IMR-90 (cell line): ENCODE measurements around the gene COL12A1. TPM values are rescaled to one million over a fixed set of nuclear protein-coding genes. Genes with fewer than 3 reads are reported as not detected.

ENCODE experiments used
- ATAC-seq: fragments of 200-7000 bp; cut with Tn5 transposase; 2 replicates; pipeline ENCODE4 v1.9.1; 2020; ENCODE audit warnings: low read depth, mild to moderate bottlenecking, moderate library complexity
- BruUV-seq: library from RNA; stranded (reverse); fragments of 400-500 nt; replicated peaks from 2 replicates; lab custom pipeline; 2021; lab: Mats Ljungman, UMichigan
- CTCF ChIA-PET: fragments of 300-600 bp; formaldehyde crosslinking; extraction: SDS; loops from one replicate; lab custom pipeline; 2021; ENCODE audit warnings: antibody characterized with exemption; lab: Yijun Ruan, JAX
- POLR2A ChIA-PET: fragments of 300-600 bp; sonication (Branson Sonifier 250); formaldehyde crosslinking; loops from one replicate; lab custom pipeline; 2022; ENCODE audit warnings: antibody characterized with exemption; ENCODE audit not compliant: unreplicated experiment; lab: Charles Lee
- DNase-seq: peaks from one replicate; pipeline ENCODE4 v3.0.0; 2013
- H2AFZ ChIP-seq: replicated peaks from 2 replicates; pipeline ENCODE3; 2013; ENCODE audit warnings: low read length, mild to moderate bottlenecking; ENCODE audit not compliant: poor library complexity
- H2AK5ac ChIP-seq: 2 replicates; pipeline ENCODE4 v1.6.1; 2013; ENCODE audit warnings: low read depth, low read length, inconsistent platforms
- H2AK9ac ChIP-seq: replicated peaks from 2 replicates; pipeline ENCODE3; 2013; ENCODE audit warnings: mild to moderate bottlenecking, low read depth, low read length, moderate library complexity; ENCODE audit not compliant: poor library complexity
- H2BK120ac ChIP-seq: 2 replicates; pipeline ENCODE4 v1.6.1; 2013; ENCODE audit warnings: low read depth, low read length, inconsistent platforms
- H2BK15ac ChIP-seq: 3 replicates; pipeline ENCODE4 v1.6.1; 2013; ENCODE audit warnings: low read depth, low read length, inconsistent platforms
- H2BK20ac ChIP-seq: 2 replicates; pipeline ENCODE4 v1.6.1; 2013; ENCODE audit warnings: low read depth, mild to moderate bottlenecking, inconsistent platforms, low read length, moderate library complexity
- H2BK5ac ChIP-seq: 2 replicates; pipeline ENCODE4 v1.6.1; 2013; ENCODE audit warnings: mild to moderate bottlenecking, low read depth, low read length, inconsistent platforms; ENCODE audit not compliant: poor library complexity, severe bottlenecking
- H3K14ac ChIP-seq: replicated peaks from 2 replicates; pipeline ENCODE4 v1.6.1; 2013; ENCODE audit warnings: low read depth, low read length, inconsistent platforms
- H3K18ac ChIP-seq: 2 replicates; pipeline ENCODE4 v1.6.1; 2013; ENCODE audit warnings: low read depth, low read length, control low read depth
- H3K23ac ChIP-seq: 2 replicates; pipeline ENCODE4 v1.6.1; 2013; ENCODE audit warnings: low read depth, low read length, inconsistent platforms
- H3K27ac ChIP-seq: 2 replicates; pipeline ENCODE4 v1.5.1; 2013; ENCODE audit warnings: mild to moderate bottlenecking, control low read depth, low read length; ENCODE audit not compliant: insufficient read depth
- H3K27me3 ChIP-seq: 2 replicates; pipeline ENCODE4 v1.6.1; 2013; ENCODE audit warnings: low read length; ENCODE audit not compliant: control insufficient read depth, insufficient read depth
- H3K36me3 ChIP-seq: 2 replicates; pipeline ENCODE4 v1.6.1; 2013; ENCODE audit warnings: low read length, mixed read lengths; ENCODE audit not compliant: control insufficient read depth, insufficient read depth
- H3K4ac ChIP-seq: 2 replicates; pipeline ENCODE4 v1.6.1; 2013; ENCODE audit warnings: low read depth, low read length, inconsistent platforms
- H3K4me1 ChIP-seq: 2 replicates; pipeline ENCODE4 v1.6.1; 2013; ENCODE audit warnings: low read length, mixed read lengths; ENCODE audit not compliant: control insufficient read depth, insufficient read depth
- H3K4me2 ChIP-seq: 2 replicates; pipeline ENCODE4 v1.6.1; 2013; ENCODE audit warnings: low read depth, mild to moderate bottlenecking, control low read depth, low read length, moderate library complexity
- H3K4me3 ChIP-seq: 2 replicates; pipeline ENCODE4 v1.5.1; 2013; ENCODE audit warnings: low read depth, mild to moderate bottlenecking, control low read depth, low read length, moderate library complexity; ENCODE audit not compliant: insufficient read depth
- H3K56ac ChIP-seq: 2 replicates; pipeline ENCODE4 v1.6.1; 2013; ENCODE audit warnings: low read length, inconsistent platforms; ENCODE audit not compliant: insufficient read depth; ENCODE audit errors: extremely low read depth
- H3K79me1 ChIP-seq, 2 experiments: 2 replicates each; pipeline ENCODE4 v1.6.1; 2013; ENCODE audit warnings: low read length in 2 of 2, inconsistent platforms in 1 of 2, low read depth in 1 of 2
- H3K9ac ChIP-seq: 2 replicates; pipeline ENCODE4 v1.6.1; 2013; ENCODE audit warnings: low read depth, low read length, control low read depth
- H3K9me1 ChIP-seq: 2 replicates; pipeline ENCODE4 v1.6.1; 2013; ENCODE audit warnings: low read length, inconsistent platforms; ENCODE audit not compliant: insufficient read depth
- H3K9me3 ChIP-seq: 2 replicates; pipeline ENCODE4 v1.6.1; 2013; ENCODE audit warnings: low read length; ENCODE audit not compliant: control insufficient read depth, insufficient read depth
- H4K20me1 ChIP-seq: 2 replicates; pipeline ENCODE4 v1.6.1; 2013; ENCODE audit warnings: low read length, inconsistent platforms; ENCODE audit not compliant: insufficient read depth
- H4K5ac ChIP-seq: 2 replicates; pipeline ENCODE4 v1.6.1; 2013; ENCODE audit warnings: mild to moderate bottlenecking, low read depth, low read length, control low read depth
- H4K8ac ChIP-seq, 2 experiments: 2 replicates each; pipeline ENCODE4 v1.6.1; 2013; ENCODE audit warnings: low read depth in 2 of 2, low read length in 2 of 2, control low read depth in 1 of 2, inconsistent platforms in 1 of 2
- H4K91ac ChIP-seq: 2 replicates; pipeline ENCODE4 v1.6.1; 2013; ENCODE audit warnings: low read depth, low read length, inconsistent platforms; ENCODE audit not compliant: insufficient read depth
- BHLHE40 ChIP-seq: fragments of 150-350 bp; IDR thresholded peaks from 2 replicates; pipeline ENCODE4 v1.6.1; 2016; ENCODE audit warnings: mild to moderate bottlenecking, low read depth, low read length
- CHD1 ChIP-seq: IDR thresholded peaks from 2 replicates; pipeline ENCODE4 v1.6.1; 2012; ENCODE audit warnings: low read depth, low read length, improper control_type of control experiment
- CTCF ChIP-seq: conservative IDR thresholded peaks from 2 replicates; pipeline ENCODE4 v1.5.1; 2012; ENCODE audit warnings: mild to moderate bottlenecking, low read depth, low read length, improper control_type of control experiment
- FOS ChIP-seq: fragments of 150-350 bp; IDR thresholded peaks from 2 replicates; pipeline ENCODE4 v1.6.1; 2016; ENCODE audit warnings: low read depth, low read length
- MAFK ChIP-seq: IDR thresholded peaks from 2 replicates; pipeline ENCODE4 v1.6.1; 2012; ENCODE audit warnings: low read depth, low read length, improper control_type of control experiment
- MXI1 ChIP-seq: IDR thresholded peaks from 2 replicates; pipeline ENCODE4 v1.6.1; 2012; ENCODE audit warnings: low read depth, mild to moderate bottlenecking, low read length, moderate library complexity, borderline replicate concordance
- NFE2L2 ChIP-seq: fragments of 150-350 bp; IDR thresholded peaks from 2 replicates; pipeline ENCODE4 v1.6.1; 2016; ENCODE audit warnings: low read depth, mild to moderate bottlenecking, low read length
- POLR2A ChIP-seq: IDR thresholded peaks from 2 replicates; pipeline ENCODE4 v1.6.1; 2012; ENCODE audit warnings: mild to moderate bottlenecking, low read depth, low read length
- RCOR1 ChIP-seq: IDR thresholded peaks from 2 replicates; pipeline ENCODE4 v1.6.1; 2012; ENCODE audit warnings: mild to moderate bottlenecking, low read length, improper control_type of control experiment; ENCODE audit not compliant: insufficient replicate concordance
- RFX5 ChIP-seq: IDR thresholded peaks from 2 replicates; pipeline ENCODE4 v1.8.0; 2012; ENCODE audit warnings: low read depth, mild to moderate bottlenecking, low read length, moderate library complexity
- SMC3 ChIP-seq: fragments of 150-350 bp; IDR thresholded peaks from 2 replicates; pipeline ENCODE4 v1.6.1; 2016; ENCODE audit warnings: low read depth, mild to moderate bottlenecking, antibody characterized with exemption, low read length, moderate library complexity
- USF2 ChIP-seq: fragments of 150-350 bp; IDR thresholded peaks from 2 replicates; pipeline ENCODE4 v1.6.1; 2017; ENCODE audit warnings: mild to moderate bottlenecking, antibody characterized with exemption, low read length, low read depth
- dilution Hi-C: fragments of 300-500 bp; cut with HindIII; formaldehyde crosslinking; loops from one replicate; pipeline ENCODE4 v1.14.3; 2018; ENCODE audit warnings: low sequenced_read_pairs; ENCODE audit not compliant: unreplicated experiment
- in situ Hi-C: fragments of 300-500 bp; cut with MboI; formaldehyde crosslinking; loops from 3 replicates; pipeline ENCODE4 v1.14.3; 2019; ENCODE audit warnings: low sequenced_read_pairs, inconsistent platforms, mixed read lengths
- intact Hi-C: fragments of 100-400 bp; cut with micrococcal nuclease; formaldehyde crosslinking; loops from 2 replicates; pipeline ENCODE4 v1.10.0; 2022
- polyA plus RNA-seq, 3 experiments: library from polyadenylated mRNA; depleted of rRNA; stranded (reverse); fragments of >200 nt; gene quantifications; 2 replicates each; pipeline ENCODE4 v1.2.3, GENCODE V29; 2012; ENCODE audit warnings: low replicate concordance in 1 of 3
- total RNA-seq: library from RNA; depleted of rRNA; stranded (reverse); fragments of >200 nt; gene quantifications from 2 replicates; pipeline ENCODE4 v1.2.3, GENCODE V29; 2012

Gene COL12A1
- total and polyA plus RNA-seq, 2 of the 4 experiments (the other 2 are of a cell fraction), result 350 to 452 TPM

- no peak overlapping the region; the same call in 1 of the 2 replicates for H3K23ac ChIP-seq
- H3K36me3 ChIP-seq, result peaks cover 41% of the 10 kb centered on the region
- H2BK15ac ChIP-seq, result no peak overlapping the region
- H3K56ac ChIP-seq, result no peak overlapping the region
- H2BK20ac ChIP-seq, result no peak overlapping the region
- H2AK9ac ChIP-seq, result no peak overlapping the region
- in situ Hi-C loops, result no loop called here
- no peak overlapping the region for H3K4me3 ChIP-seq
- ATAC-seq (no peak), DNase-seq (no peak)
- TF ChIP-seq MXI1 (no peak), RFX5 (no peak), USF2 (no peak), SMC3 (no peak), FOS (no peak), POLR2A (no peak), MAFK (no peak), CTCF (no peak), BHLHE40 (no peak), CHD1 (no peak), RCOR1 (no peak), NFE2L2 (no peak)
- H2AK5ac ChIP-seq, result no peak overlapping the region
- BruUV-seq, result no TSS peak
- H4K5ac ChIP-seq, result no peak overlapping the region
- no peaks in the 10 kb centered on the region for H3K9me3 ChIP-seq
- H2AFZ ChIP-seq, result no peak overlapping the region
- ChIA-PET POLR2A (no interaction called here), CTCF (no interaction called here)
- H3K27me3 ChIP-seq, result no peaks in the 10 kb centered on the region
- H3K9me1 ChIP-seq, result peaks cover 12% of the 10 kb centered on the region
- intact Hi-C loops, result no loop called here
- H2BK5ac ChIP-seq, result no peak overlapping the region
- no peak overlapping the region for H3K4ac ChIP-seq
- peaks cover 9% of the 10 kb centered on the region for H3K4me1 ChIP-seq
- H3K27ac ChIP-seq, result no peak overlapping the region
- no peak overlapping the region for H4K91ac ChIP-seq
- no peaks in the 10 kb centered on the region for H4K20me1 ChIP-seq
- H2BK120ac ChIP-seq, result no peak overlapping the region
- no peak overlapping the region for H3K18ac ChIP-seq
- H3K79me1 ChIP-seq, result peaks cover 26 to 41% of the 10 kb centered on the region in 2 experiments
- H3K4me2 ChIP-seq, result no peak overlapping the region
- H3K9ac ChIP-seq, result no peak overlapping the region
- dilution Hi-C loops, result no loop called here
- H4K8ac ChIP-seq, result no peak overlapping the region
- no peak overlapping the region; the same call in 1 of the 2 replicates for H3K14ac ChIP-seq
These were observed 97.9 kb downstream of the COL12A1 start for GRCh38 chr6:75107913-75108312.
